IMR-90 (cell line): ENCODE results near the gene RPS6KL1. TPM values are rescaled to one million over a fixed set of nuclear protein-coding genes. Genes with fewer than 3 reads are reported as not detected.

Experiments used
- ATAC-seq: fragments of 200-7000 bp; cut with Tn5 transposase; 2 replicates; pipeline ENCODE4 v1.9.1; 2020; ENCODE audit warnings: low read depth, mild to moderate bottlenecking, moderate library complexity
- BruUV-seq: library from RNA; stranded (reverse); fragments of 400-500 nt; replicated peaks from 2 replicates; lab custom pipeline; 2021; lab: Mats Ljungman, UMichigan
- CTCF ChIA-PET: fragments of 300-600 bp; formaldehyde crosslinking; extraction: SDS; loops from one replicate; lab custom pipeline; 2021; ENCODE audit warnings: antibody characterized with exemption; lab: Yijun Ruan, JAX
- POLR2A ChIA-PET: fragments of 300-600 bp; sonication (Branson Sonifier 250); formaldehyde crosslinking; loops from one replicate; lab custom pipeline; 2022; ENCODE audit warnings: antibody characterized with exemption; ENCODE audit not compliant: unreplicated experiment; lab: Charles Lee
- DNase-seq: peaks from one replicate; pipeline ENCODE4 v3.0.0; 2013
- H2AFZ ChIP-seq: replicated peaks from 2 replicates; pipeline ENCODE3; 2013; ENCODE audit warnings: low read length, mild to moderate bottlenecking; ENCODE audit not compliant: poor library complexity
- H2AK5ac ChIP-seq: 2 replicates; pipeline ENCODE4 v1.6.1; 2013; ENCODE audit warnings: low read depth, low read length, inconsistent platforms
- H2AK9ac ChIP-seq: replicated peaks from 2 replicates; pipeline ENCODE3; 2013; ENCODE audit warnings: mild to moderate bottlenecking, low read depth, low read length, moderate library complexity; ENCODE audit not compliant: poor library complexity
- H2BK120ac ChIP-seq: 2 replicates; pipeline ENCODE4 v1.6.1; 2013; ENCODE audit warnings: low read depth, low read length, inconsistent platforms
- H2BK15ac ChIP-seq: 3 replicates; pipeline ENCODE4 v1.6.1; 2013; ENCODE audit warnings: low read depth, low read length, inconsistent platforms
- H2BK20ac ChIP-seq: 2 replicates; pipeline ENCODE4 v1.6.1; 2013; ENCODE audit warnings: low read depth, mild to moderate bottlenecking, inconsistent platforms, low read length, moderate library complexity
- H2BK5ac ChIP-seq: 2 replicates; pipeline ENCODE4 v1.6.1; 2013; ENCODE audit warnings: mild to moderate bottlenecking, low read depth, low read length, inconsistent platforms; ENCODE audit not compliant: poor library complexity, severe bottlenecking
- H3K14ac ChIP-seq: replicated peaks from 2 replicates; pipeline ENCODE4 v1.6.1; 2013; ENCODE audit warnings: low read depth, low read length, inconsistent platforms
- H3K18ac ChIP-seq: 2 replicates; pipeline ENCODE4 v1.6.1; 2013; ENCODE audit warnings: low read depth, low read length, control low read depth
- H3K23ac ChIP-seq: 2 replicates; pipeline ENCODE4 v1.6.1; 2013; ENCODE audit warnings: low read depth, low read length, inconsistent platforms
- H3K27ac ChIP-seq: 2 replicates; pipeline ENCODE4 v1.5.1; 2013; ENCODE audit warnings: mild to moderate bottlenecking, control low read depth, low read length; ENCODE audit not compliant: insufficient read depth
- H3K27me3 ChIP-seq: 2 replicates; pipeline ENCODE4 v1.6.1; 2013; ENCODE audit warnings: low read length; ENCODE audit not compliant: control insufficient read depth, insufficient read depth
- H3K36me3 ChIP-seq: 2 replicates; pipeline ENCODE4 v1.6.1; 2013; ENCODE audit warnings: low read length, mixed read lengths; ENCODE audit not compliant: control insufficient read depth, insufficient read depth
- H3K4ac ChIP-seq: 2 replicates; pipeline ENCODE4 v1.6.1; 2013; ENCODE audit warnings: low read depth, low read length, inconsistent platforms
- H3K4me1 ChIP-seq: 2 replicates; pipeline ENCODE4 v1.6.1; 2013; ENCODE audit warnings: low read length, mixed read lengths; ENCODE audit not compliant: control insufficient read depth, insufficient read depth
- H3K4me2 ChIP-seq: 2 replicates; pipeline ENCODE4 v1.6.1; 2013; ENCODE audit warnings: low read depth, mild to moderate bottlenecking, control low read depth, low read length, moderate library complexity
- H3K4me3 ChIP-seq: 2 replicates; pipeline ENCODE4 v1.5.1; 2013; ENCODE audit warnings: low read depth, mild to moderate bottlenecking, control low read depth, low read length, moderate library complexity; ENCODE audit not compliant: insufficient read depth
- H3K56ac ChIP-seq: 2 replicates; pipeline ENCODE4 v1.6.1; 2013; ENCODE audit warnings: low read length, inconsistent platforms; ENCODE audit not compliant: insufficient read depth; ENCODE audit errors: extremely low read depth
- H3K79me1 ChIP-seq, 2 experiments: 2 replicates each; pipeline ENCODE4 v1.6.1; 2013; ENCODE audit warnings: low read length in 2 of 2, inconsistent platforms in 1 of 2, low read depth in 1 of 2
- H3K9ac ChIP-seq: 2 replicates; pipeline ENCODE4 v1.6.1; 2013; ENCODE audit warnings: low read depth, low read length, control low read depth
- H3K9me1 ChIP-seq: 2 replicates; pipeline ENCODE4 v1.6.1; 2013; ENCODE audit warnings: low read length, inconsistent platforms; ENCODE audit not compliant: insufficient read depth
- H3K9me3 ChIP-seq: 2 replicates; pipeline ENCODE4 v1.6.1; 2013; ENCODE audit warnings: low read length; ENCODE audit not compliant: control insufficient read depth, insufficient read depth
- H4K20me1 ChIP-seq: 2 replicates; pipeline ENCODE4 v1.6.1; 2013; ENCODE audit warnings: low read length, inconsistent platforms; ENCODE audit not compliant: insufficient read depth
- H4K5ac ChIP-seq: 2 replicates; pipeline ENCODE4 v1.6.1; 2013; ENCODE audit warnings: mild to moderate bottlenecking, low read depth, low read length, control low read depth
- H4K8ac ChIP-seq, 2 experiments: 2 replicates each; pipeline ENCODE4 v1.6.1; 2013; ENCODE audit warnings: low read depth in 2 of 2, low read length in 2 of 2, control low read depth in 1 of 2, inconsistent platforms in 1 of 2
- H4K91ac ChIP-seq: 2 replicates; pipeline ENCODE4 v1.6.1; 2013; ENCODE audit warnings: low read depth, low read length, inconsistent platforms; ENCODE audit not compliant: insufficient read depth
- CEBPB ChIP-seq: IDR thresholded peaks from 2 replicates; pipeline ENCODE4 v1.6.1; 2012; ENCODE audit warnings: low read depth, low read length, improper control_type of control experiment
- CHD1 ChIP-seq: IDR thresholded peaks from 2 replicates; pipeline ENCODE4 v1.6.1; 2012; ENCODE audit warnings: low read depth, low read length, improper control_type of control experiment
- MAZ ChIP-seq: IDR thresholded peaks from 2 replicates; pipeline ENCODE4 v1.6.1; 2012; ENCODE audit warnings: low read depth, mild to moderate bottlenecking, low read length, improper control_type of control experiment, moderate library complexity, borderline replicate concordance
- MXI1 ChIP-seq: IDR thresholded peaks from 2 replicates; pipeline ENCODE4 v1.6.1; 2012; ENCODE audit warnings: low read depth, mild to moderate bottlenecking, low read length, moderate library complexity, borderline replicate concordance
- NFE2L2 ChIP-seq: fragments of 150-350 bp; IDR thresholded peaks from 2 replicates; pipeline ENCODE4 v1.6.1; 2016; ENCODE audit warnings: low read depth, mild to moderate bottlenecking, low read length
- RCOR1 ChIP-seq: IDR thresholded peaks from 2 replicates; pipeline ENCODE4 v1.6.1; 2012; ENCODE audit warnings: mild to moderate bottlenecking, low read length, improper control_type of control experiment; ENCODE audit not compliant: insufficient replicate concordance
- RFX5 ChIP-seq: IDR thresholded peaks from 2 replicates; pipeline ENCODE4 v1.8.0; 2012; ENCODE audit warnings: low read depth, mild to moderate bottlenecking, low read length, moderate library complexity
- SMC3 ChIP-seq: fragments of 150-350 bp; IDR thresholded peaks from 2 replicates; pipeline ENCODE4 v1.6.1; 2016; ENCODE audit warnings: low read depth, mild to moderate bottlenecking, antibody characterized with exemption, low read length, moderate library complexity
- WGBS, 2 experiments: methylation state at CpG; one replicate each; pipeline versions ENCODE4 v1.1.5 to v1.1.7; 2013; ENCODE audit warnings: missing lambda C conversion rate in 2 of 2; ENCODE audit not compliant: insufficient read length in 1 of 2; ENCODE audit errors: extremely low coverage in 2 of 2; 5-methylcytosine and 5-hydroxymethylcytosine counted together
- dilution Hi-C: fragments of 300-500 bp; cut with HindIII; formaldehyde crosslinking; loops from one replicate; pipeline ENCODE4 v1.14.3; 2018; ENCODE audit warnings: low sequenced_read_pairs; ENCODE audit not compliant: unreplicated experiment
- in situ Hi-C: fragments of 300-500 bp; cut with MboI; formaldehyde crosslinking; loops from 3 replicates; pipeline ENCODE4 v1.14.3; 2019; ENCODE audit warnings: low sequenced_read_pairs, inconsistent platforms, mixed read lengths
- intact Hi-C: fragments of 100-400 bp; cut with micrococcal nuclease; formaldehyde crosslinking; loops from 2 replicates; pipeline ENCODE4 v1.10.0; 2022
- polyA plus RNA-seq, 3 experiments: library from polyadenylated mRNA; depleted of rRNA; stranded (reverse); fragments of >200 nt; gene quantifications; 2 replicates each; pipeline ENCODE4 v1.2.3, GENCODE V29; 2012; ENCODE audit warnings: low replicate concordance in 1 of 3
- total RNA-seq: library from RNA; depleted of rRNA; stranded (reverse); fragments of >200 nt; gene quantifications from 2 replicates; pipeline ENCODE4 v1.2.3, GENCODE V29; 2012
- TF ChIP-seq, protein P1 (sequence below): fragments of 150-350 bp; IDR thresholded peaks from 2 replicates; pipeline ENCODE4 v1.6.1; 2017; ENCODE audit warnings: mild to moderate bottlenecking, antibody characterized with exemption, low read length, low read depth

The RPS6KL1 gene
- total and polyA plus RNA-seq, 2 of the 4 experiments (the other 2 are of a cell fraction) = 0.72 to 1.7 TPM

DNA sequence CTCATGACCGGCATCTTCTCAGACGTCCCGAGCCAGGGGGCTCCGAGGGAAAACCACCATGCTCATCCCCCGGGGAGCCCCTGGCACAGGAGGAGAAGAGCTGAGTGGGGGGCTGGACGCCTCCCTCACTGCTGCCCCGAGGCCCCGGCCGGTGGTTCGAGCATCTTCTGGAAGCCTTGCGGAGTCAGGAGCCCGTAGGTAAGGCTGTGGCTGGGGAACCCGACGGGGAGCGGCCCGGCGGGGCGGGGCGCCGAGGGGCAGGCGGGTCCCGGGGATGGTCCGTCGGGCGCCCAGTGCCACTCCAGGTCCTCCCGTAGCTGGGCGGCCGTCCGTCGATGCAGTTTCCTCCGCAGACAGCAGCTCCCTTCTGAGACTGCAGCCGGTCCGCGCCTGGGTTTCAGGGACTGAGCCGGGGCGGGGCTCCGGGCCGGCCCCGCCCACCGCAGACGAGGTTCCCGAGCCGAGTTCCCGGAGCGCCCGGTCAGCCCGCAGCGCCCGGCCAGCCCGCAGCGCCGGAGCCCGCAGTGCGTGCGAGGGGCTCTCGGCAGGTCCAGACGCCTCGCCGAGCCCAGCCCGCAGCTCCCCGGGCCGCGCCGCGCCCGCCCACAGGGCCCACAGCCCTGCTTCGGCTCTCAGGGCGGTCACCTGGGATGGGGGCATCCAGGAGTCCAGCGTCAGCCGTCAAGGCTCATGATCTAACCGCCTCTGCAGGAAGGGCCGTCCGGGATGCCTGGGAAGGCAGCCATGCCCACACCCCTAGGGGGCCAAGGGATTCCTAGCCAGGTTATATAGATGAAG lies 32.4 kb upstream of the RPS6KL1 start, which contains the start of gene PGF (continued):
- no peak for TF ChIP-seq SMC3

DNA sequence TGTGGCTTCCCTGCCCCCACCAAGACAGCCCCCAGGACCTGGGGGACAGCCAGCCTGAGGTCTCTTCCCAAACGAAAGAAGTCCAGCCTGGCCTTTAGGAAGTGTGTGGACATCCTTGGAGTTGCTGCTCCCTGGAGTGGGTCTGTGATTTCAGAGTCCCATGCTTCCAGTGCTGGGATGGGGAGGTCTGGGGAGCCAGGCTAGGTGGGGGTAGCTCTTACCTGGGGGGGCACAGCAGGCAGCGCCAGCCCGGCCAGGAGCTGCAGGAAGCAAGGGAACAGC lies 31.8 kb upstream of the RPS6KL1 start:
- peak overlapping the region; percentile 87 for H2AFZ ChIP-seq
- BruUV-seq = no TSS peak
- ATAC-seq = no peak

More for the DNA sequence above, 31.8 kb upstream of the RPS6KL1 start:
- no peak for DNase-seq
- no peak overlapping the region; the same call in 1 of the 2 replicates for H3K4ac ChIP-seq
- H2AK5ac ChIP-seq = 0 out of 2 replicates have a peak overlapping the region, but pooled peaks have one; percentile 24
- no peaks in the 10 kb centered on the region for H4K20me1 ChIP-seq
- 0 out of 2 replicates have a peak, but pooled peaks cover 5% of the 10 kb centered on the region for H3K9me1 ChIP-seq
- H3K9ac ChIP-seq = no peak overlapping the region
- peaks cover 13% of the 10 kb centered on the region; the same call in 1 of the 2 replicates for H3K4me1 ChIP-seq
- POLR2A ChIA-PET = no interaction called here
- H3K79me1 ChIP-seq = no peaks in the 10 kb centered on the region
- H3K56ac ChIP-seq = no peak overlapping the region
- no peak overlapping the region for H2BK20ac ChIP-seq
- peak overlapping the region; percentile 35 for H3K4me3 ChIP-seq
- no peak overlapping the region for H3K23ac ChIP-seq
- no peak overlapping the region for H4K5ac ChIP-seq
- no peak overlapping the region for H2BK5ac ChIP-seq
- no peaks in the 10 kb centered on the region for H3K36me3 ChIP-seq
- TF ChIP-seq RCOR1 (no peak), CHD1 (no peak), MAZ (no peak), MXI1 (no peak), RFX5 (no peak), CEBPB (no peak), NFE2L2 (no peak)
- TF ChIP-seq, protein P1, sequence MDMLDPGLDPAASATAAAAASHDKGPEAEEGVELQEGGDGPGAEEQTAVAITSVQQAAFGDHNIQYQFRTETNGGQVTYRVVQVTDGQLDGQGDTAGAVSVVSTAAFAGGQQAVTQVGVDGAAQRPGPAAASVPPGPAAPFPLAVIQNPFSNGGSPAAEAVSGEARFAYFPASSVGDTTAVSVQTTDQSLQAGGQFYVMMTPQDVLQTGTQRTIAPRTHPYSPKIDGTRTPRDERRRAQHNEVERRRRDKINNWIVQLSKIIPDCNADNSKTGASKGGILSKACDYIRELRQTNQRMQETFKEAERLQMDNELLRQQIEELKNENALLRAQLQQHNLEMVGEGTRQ = no peak
- H3K9me3 ChIP-seq = no peaks in the 10 kb centered on the region
- H4K8ac ChIP-seq = no peak overlapping the region
- H3K27ac ChIP-seq = no peak overlapping the region
- H2BK15ac ChIP-seq = no peak overlapping the region
- H4K91ac ChIP-seq = no peak overlapping the region
- H3K4me2 ChIP-seq = peak overlapping the region; percentile 21
- H3K18ac ChIP-seq = no peak overlapping the region
- dilution Hi-C loops (no loop called here), intact Hi-C loops (no loop called here), in situ Hi-C loops (no loop called here)
- H3K27me3 ChIP-seq = peaks cover 17% of the 10 kb centered on the region
- no peak overlapping the region for H2AK9ac ChIP-seq
- H3K14ac ChIP-seq = no peak overlapping the region
- WGBS, 2 experiments = 0% methylated on average over 2 of the region's 3 CpGs; no CpG with 5 or more reads in 1 of the 2 experiments
- H2BK120ac ChIP-seq = no peak overlapping the region
- CTCF ChIA-PET = interaction anchor here (1.0 kb wide), 1 partner anchor 133 kb away, joined by 3 read pairs; no protein-coding TSS in a partner anchor
